Stimulated activated memory B cell treated with anti-CD40 and anti-IgM and Interleukin-4, amounts not matched to agents 10 μg/mL and 1 μg/mL and 100 μg/mL, for 72 hours (primary cell): ENCODE data around the gene IQCC.
A peak's percentile ranks its signal among the peaks of the same experiment; 100 is the strongest.

Experiments
- ATAC-seq: fragments of 150-1000 bp; cut with Tn5 transposase; 2 replicates; pipeline ENCODE4 v1.10.0; 2021
- H3K27ac Mint-ChIP-seq: one replicate; pipeline ENCODE4 v1.8.0; 2022; ENCODE audit warnings: mild to moderate bottlenecking, mixed read lengths
- H3K27me3 Mint-ChIP-seq: one replicate; pipeline ENCODE4 v1.8.0; 2022; ENCODE audit warnings: mixed read lengths
- H3K36me3 Mint-ChIP-seq: one replicate; pipeline ENCODE4 v1.8.0; 2022; ENCODE audit warnings: mixed read lengths
- H3K4me1 Mint-ChIP-seq: one replicate; pipeline ENCODE4 v1.8.0; 2022; ENCODE audit warnings: mixed read lengths
- H3K4me3 Mint-ChIP-seq: one replicate; pipeline ENCODE4 v1.8.0; 2022; ENCODE audit warnings: mild to moderate bottlenecking, moderate library complexity, mixed read lengths
- H3K9me3 Mint-ChIP-seq: one replicate; pipeline ENCODE4 v1.8.0; 2022; ENCODE audit warnings: mixed read lengths

IQCC gene

GRCh38 chr1:32232558-32233304 is 27.3 kb downstream of the IQCC start:
- ATAC-seq, result no peak
- Mint-ChIP-seq H3K4me3 (no peak overlapping the region), H3K36me3 (peaks cover 34% of the 10 kb centered on the region), H3K27me3 (no peaks in the 10 kb centered on the region), H3K9me3 (no peaks in the 10 kb centered on the region), H3K4me1 (peaks cover 3% of the 10 kb centered on the region), H3K27ac (peak overlapping the region; percentile 3)

GRCh38 chr1:32234792-32235191 is 29.3 kb downstream of the IQCC start:
- Mint-ChIP-seq H3K4me1 (peaks cover 8% of the 10 kb centered on the region), H3K27ac (no peak overlapping the region), H3K36me3 (peaks cover 18% of the 10 kb centered on the region), H3K4me3 (no peak overlapping the region), H3K27me3 (no peaks in the 10 kb centered on the region), H3K9me3 (no peaks in the 10 kb centered on the region)
- ATAC-seq, result no peak

- no peaks in the 10 kb centered on the region for H3K27me3 Mint-ChIP-seq
- no peaks in the 10 kb centered on the region for H3K9me3 Mint-ChIP-seq
- H3K4me3 Mint-ChIP-seq, result peak overlapping the region; percentile 57
- no peaks in the 10 kb centered on the region for H3K36me3 Mint-ChIP-seq
- ATAC-seq, result no peak
- H3K27ac Mint-ChIP-seq, result peak overlapping the region; percentile 54
- H3K4me1 Mint-ChIP-seq, result peaks cover 34% of the 10 kb centered on the region
Measured at GRCh38 chr1:32239337-32239736, 33.9 kb downstream of the IQCC start.

GRCh38 chr1:32239790-32240139 is 34.3 kb downstream of the IQCC start:
- H3K27me3 Mint-ChIP-seq, result no peaks in the 10 kb centered on the region
- H3K4me3 Mint-ChIP-seq, result peak overlapping the region; percentile 90
- no peaks in the 10 kb centered on the region for H3K36me3 Mint-ChIP-seq
- ATAC-seq, result no peak
- H3K4me1 Mint-ChIP-seq, result peaks cover 34% of the 10 kb centered on the region
- H3K9me3 Mint-ChIP-seq, result no peaks in the 10 kb centered on the region
- H3K27ac Mint-ChIP-seq, result peak overlapping the region; percentile 81

GRCh38 chr1:32240140-32240951 is 34.9 kb downstream of the IQCC start:
- H3K27me3 Mint-ChIP-seq, result no peaks in the 10 kb centered on the region
- H3K4me3 Mint-ChIP-seq, result peak overlapping the region; percentile 90
- H3K9me3 Mint-ChIP-seq, result no peaks in the 10 kb centered on the region
- ATAC-seq, result peak; percentile 86
- H3K4me1 Mint-ChIP-seq, result peaks cover 34% of the 10 kb centered on the region
- H3K36me3 Mint-ChIP-seq, result no peaks in the 10 kb centered on the region
- H3K27ac Mint-ChIP-seq, result peak overlapping the region; percentile 81

GRCh38 chr1:32241001-32241763 is 35.7 kb downstream of the IQCC start:
- ATAC-seq, result peak; percentile 77
- peaks cover 37% of the 10 kb centered on the region for H3K4me1 Mint-ChIP-seq
- peak overlapping the region; percentile 90 for H3K4me3 Mint-ChIP-seq
- H3K36me3 Mint-ChIP-seq, result no peaks in the 10 kb centered on the region
- H3K27me3 Mint-ChIP-seq, result no peaks in the 10 kb centered on the region
- H3K27ac Mint-ChIP-seq, result peak overlapping the region; percentile 81
- no peaks in the 10 kb centered on the region for H3K9me3 Mint-ChIP-seq

GRCh38 chr1:32242341-32242851 is 36.9 kb downstream of the IQCC start:
- Mint-ChIP-seq H3K4me1 (peaks cover 48% of the 10 kb centered on the region), H3K4me3 (no peak overlapping the region), H3K27ac (peak overlapping the region; percentile 81), H3K36me3 (no peaks in the 10 kb centered on the region), H3K9me3 (no peaks in the 10 kb centered on the region), H3K27me3 (no peaks in the 10 kb centered on the region)
- no peak for ATAC-seq

GRCh38 chr1:32246888-32247273 is 41.4 kb downstream of the IQCC start, which contains the start of gene FAM167B:
TSS of gene FAM167B (plus strand) at chr1:32247222. CDS start at chr1:32247422, 200 bp downstream.
- Mint-ChIP-seq H3K27me3 (no peaks in the 10 kb centered on the region), H3K4me3 (peak within 1 kb of the TSS; percentile 45), H3K36me3 (no peaks in the 10 kb centered on the region), H3K9me3 (no peaks in the 10 kb centered on the region), H3K4me1 (peaks cover 69% of the 10 kb centered on the region), H3K27ac (peak within 1 kb of the TSS; percentile 94)
- no peak for ATAC-seq

- Mint-ChIP-seq H3K27me3 (no peaks in the 10 kb centered on the region), H3K4me1 (peaks cover 69% of the 10 kb centered on the region), H3K27ac (peak overlapping the region; percentile 94), H3K36me3 (no peaks in the 10 kb centered on the region), H3K9me3 (no peaks in the 10 kb centered on the region), H3K4me3 (no peak overlapping the region)
- ATAC-seq, result no peak
Measured at GRCh38 chr1:32247452-32247851, 42.0 kb downstream of the IQCC start.

GRCh38 chr1:32247983-32248889 is 42.8 kb downstream of the IQCC start:
- H3K4me1 Mint-ChIP-seq, result peaks cover 73% of the 10 kb centered on the region
- no peaks in the 10 kb centered on the region for H3K9me3 Mint-ChIP-seq
- no peaks in the 10 kb centered on the region for H3K36me3 Mint-ChIP-seq
- no peaks in the 10 kb centered on the region for H3K27me3 Mint-ChIP-seq
- peak overlapping the region; percentile 45 for H3K4me3 Mint-ChIP-seq
- peak; percentile 28 for ATAC-seq
- peak overlapping the region; percentile 94 for H3K27ac Mint-ChIP-seq

- Mint-ChIP-seq H3K4me3 (peak overlapping the region; percentile 45), H3K36me3 (no peaks in the 10 kb centered on the region), H3K27me3 (no peaks in the 10 kb centered on the region), H3K27ac (peak overlapping the region; percentile 94), H3K4me1 (peaks cover 86% of the 10 kb centered on the region), H3K9me3 (no peaks in the 10 kb centered on the region)
- peak; percentile 91 for ATAC-seq
Measured at GRCh38 chr1:32249831-32250525, 44.5 kb downstream of the IQCC start.

- peak within 1 kb of the TSS; percentile 94 for H3K27ac Mint-ChIP-seq
- no peaks in the 10 kb centered on the region for H3K36me3 Mint-ChIP-seq
- H3K4me1 Mint-ChIP-seq, result peaks cover 89% of the 10 kb centered on the region
- H3K9me3 Mint-ChIP-seq, result no peaks in the 10 kb centered on the region
- H3K4me3 Mint-ChIP-seq, result peak within 1 kb of the TSS; percentile 82
- ATAC-seq, result peak; percentile 61
- H3K27me3 Mint-ChIP-seq, result no peaks in the 10 kb centered on the region
Measured at GRCh38 chr1:32250893-32251716, 45.6 kb downstream of the IQCC start, which contains the start of gene LCK. TSS of gene LCK (plus strand) at chr1:32251265. CDS start at chr1:32274330, 23,065 bp downstream.
